G401 (cell line): Measurements from ENCODE around the gene CDK12. TPM values are rescaled to one million over a fixed set of nuclear protein-coding genes. Genes with fewer than 3 reads are reported as not detected.
"Not testable (repeated sequence)": the region's sequence is repeated elsewhere in the genome, so short reads cannot be mapped to it uniquely, and the experiment has no call there.

ENCODE experiments used
- DNase-seq: peaks from one replicate; pipeline ENCODE4 v3.0.0-alpha.2; 2015; ENCODE audit warnings: low spot score
- in situ Hi-C: cut with HindIII; loops from 2 replicates; pipeline ENCODE4 v1.10.0; 2016; ENCODE audit warnings: low sequenced_read_pairs, mixed read lengths
- total RNA-seq: library from RNA; depleted of rRNA; stranded (reverse); fragments of >200 nt; shearing (Covaris generic); gene quantifications from 2 replicates; pipeline ENCODE4 v1.2.3, GENCODE V29; 2014

The CDK12 gene
- total RNA-seq, 1 experiment from 2014 or later, result 28.5 TPM

- DNase-seq, result no peak
- in situ Hi-C loops, result no loop called here
Observed at GRCh38 chr17:39543176-39543575, 81.9 kb downstream of the CDK12 start.

DNA sequence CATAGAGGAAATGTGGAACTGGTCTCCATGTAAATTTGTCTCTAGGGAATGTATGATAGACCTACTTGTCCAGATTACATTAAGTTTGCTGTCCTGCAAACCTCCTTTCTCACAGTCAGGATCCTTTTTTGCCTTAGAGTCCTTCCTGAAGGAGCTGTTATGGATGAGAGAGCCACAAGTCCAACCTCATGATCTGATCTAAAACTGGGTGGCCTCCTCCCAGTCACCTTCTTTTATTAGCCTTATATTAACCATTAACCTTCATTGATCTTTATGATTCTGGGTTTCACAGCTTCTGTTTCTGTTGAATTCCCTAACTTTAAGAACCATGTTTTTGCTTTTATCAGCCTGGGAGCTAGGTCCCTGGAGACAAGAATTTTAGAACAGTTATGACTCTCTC lies 82.4 kb downstream of the CDK12 start:
- no peak for DNase-seq
- in situ Hi-C loops, result no loop called here

- in situ Hi-C loops, DNase-seq: not testable (repeated sequence)
Observed at GRCh38 chr17:39544361-39544760, 83.1 kb downstream of the CDK12 start.

DNA sequence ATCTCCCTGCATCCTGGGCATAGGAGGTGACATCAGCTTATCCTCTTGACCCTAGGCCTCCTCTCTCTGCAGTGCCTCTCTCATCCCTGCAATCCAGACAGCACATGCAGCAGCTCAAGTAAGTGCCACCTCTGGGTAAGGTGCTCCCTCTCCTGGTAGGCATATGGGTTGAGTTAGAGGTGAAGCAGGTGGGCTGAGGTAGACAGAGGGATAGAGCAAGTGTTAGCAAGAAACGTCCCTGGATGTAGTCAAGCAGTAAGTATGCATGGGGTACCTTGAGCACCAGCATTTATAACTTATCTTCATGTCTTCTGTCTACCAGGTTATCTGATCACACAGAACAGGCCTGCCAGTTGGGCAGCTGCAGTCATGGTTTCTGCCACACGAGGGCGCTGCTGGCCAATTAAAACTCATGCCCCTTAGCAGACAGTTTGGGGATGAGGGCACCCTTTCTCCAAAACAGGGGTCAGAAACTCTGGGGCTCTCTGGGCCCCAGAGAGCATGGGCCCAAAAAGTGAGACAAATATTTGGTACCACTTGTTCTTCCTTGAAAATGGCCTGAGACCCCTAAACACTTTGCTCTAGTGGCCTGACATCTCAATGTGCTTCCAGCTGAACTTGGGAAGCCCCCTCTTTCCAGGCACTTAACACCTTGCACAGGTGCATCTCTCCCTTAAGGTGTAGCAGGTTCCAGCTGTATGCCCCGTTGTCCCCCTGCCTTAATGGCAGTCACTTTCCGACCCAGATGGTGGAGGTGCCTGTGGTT lies 86.6 kb downstream of the CDK12 start:
- peak; percentile 73 for DNase-seq
- in situ Hi-C loops, result no loop called here

DNA sequence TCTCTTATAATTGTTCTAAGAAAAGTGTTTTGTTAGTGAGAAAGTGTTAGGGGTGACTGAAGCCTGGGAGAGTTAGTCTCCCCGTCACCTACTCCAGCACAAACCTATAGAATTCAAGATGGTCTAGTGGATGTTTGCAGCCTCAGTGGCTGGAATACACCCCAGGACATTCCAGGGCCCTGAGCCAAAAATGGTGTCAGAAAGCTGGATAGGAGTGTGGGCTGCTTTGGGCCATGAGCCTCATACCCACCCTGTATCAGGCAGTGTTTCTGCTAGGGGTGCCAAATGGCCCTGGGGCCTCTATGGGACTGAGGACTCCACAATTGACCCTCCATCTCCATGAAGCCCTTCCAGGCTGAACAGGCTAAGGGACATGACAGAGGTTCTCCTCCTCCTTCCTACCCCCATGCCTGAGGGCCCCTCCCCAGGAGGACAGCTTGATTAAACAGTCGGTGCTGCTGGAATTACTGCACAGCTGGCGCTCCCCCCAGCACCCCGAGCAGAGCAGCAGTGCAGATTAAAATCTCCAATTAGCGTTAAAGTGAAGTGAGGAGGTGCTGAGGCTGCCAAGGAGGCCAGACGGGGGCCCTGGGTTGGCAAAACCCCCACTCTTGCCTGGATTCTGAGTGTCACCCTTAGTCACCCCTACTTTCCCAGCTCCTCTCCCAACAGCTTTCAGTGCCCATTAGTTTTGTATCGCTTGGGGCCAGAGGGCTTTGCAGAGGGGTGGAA lies 87.4 kb downstream of the CDK12 start:
- in situ Hi-C loops, result no loop called here
- DNase-seq, result no peak

- in situ Hi-C loops, result no loop called here
- no peak for DNase-seq
Observed at GRCh38 chr17:39549747-39550573, 88.7 kb downstream of the CDK12 start.

GRCh38 chr17:39551879-39552278 lies 90.6 kb downstream of the CDK12 start:
- no peak for DNase-seq
- in situ Hi-C loops, result no loop called here

DNA sequence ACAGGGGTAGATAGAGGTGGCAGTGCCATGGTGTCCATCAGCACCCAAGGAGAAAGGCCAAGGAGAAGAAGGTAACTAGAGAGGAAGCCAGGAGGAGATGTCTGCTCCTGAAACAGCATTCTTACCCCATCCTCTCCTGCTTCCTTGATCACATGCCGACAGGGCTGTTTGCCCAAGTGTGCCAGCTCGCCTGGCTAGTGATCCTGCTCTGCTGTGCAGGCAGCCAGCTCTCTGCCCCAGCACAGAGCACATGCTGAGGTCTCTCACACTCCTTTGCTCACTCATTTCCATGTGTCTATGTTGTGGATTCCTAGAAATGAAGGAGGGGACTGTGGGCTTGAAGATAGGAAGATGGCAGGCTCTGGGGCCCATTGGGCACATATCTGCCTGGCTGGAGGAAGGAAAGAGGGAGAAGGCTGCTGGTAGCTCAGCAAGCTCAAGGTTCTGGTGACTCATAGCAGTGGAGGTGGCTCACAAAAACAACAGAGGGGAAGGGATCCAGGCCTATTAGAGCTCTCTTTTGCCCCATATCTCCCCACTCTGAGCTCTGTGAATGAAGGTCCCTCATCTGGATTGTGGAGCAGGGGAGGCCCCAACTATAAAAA lies 92.2 kb downstream of the CDK12 start:
- in situ Hi-C loops, result no loop called here
- no peak for DNase-seq

DNA sequence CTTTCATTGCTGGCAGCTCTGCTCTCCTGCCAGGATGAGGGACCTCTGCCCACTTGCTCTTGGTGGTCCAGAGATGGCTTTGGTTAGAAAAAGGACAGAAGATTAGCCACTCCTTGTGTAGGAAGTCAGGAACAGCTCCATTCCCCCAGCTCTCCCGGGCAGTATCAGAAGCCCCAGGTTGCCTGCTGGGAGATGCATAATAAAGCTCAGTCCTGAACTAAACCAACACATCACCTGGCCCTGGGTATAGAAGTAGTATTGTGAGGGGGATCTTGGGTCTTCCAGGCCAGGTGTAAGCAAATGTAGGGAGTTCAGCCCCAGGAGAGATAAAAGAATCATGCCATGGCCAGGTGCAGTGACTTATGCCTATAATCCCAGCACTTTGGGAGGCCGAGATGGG lies 94.1 kb downstream of the CDK12 start:
- in situ Hi-C loops, result no loop called here
- no peak for DNase-seq

DNA sequence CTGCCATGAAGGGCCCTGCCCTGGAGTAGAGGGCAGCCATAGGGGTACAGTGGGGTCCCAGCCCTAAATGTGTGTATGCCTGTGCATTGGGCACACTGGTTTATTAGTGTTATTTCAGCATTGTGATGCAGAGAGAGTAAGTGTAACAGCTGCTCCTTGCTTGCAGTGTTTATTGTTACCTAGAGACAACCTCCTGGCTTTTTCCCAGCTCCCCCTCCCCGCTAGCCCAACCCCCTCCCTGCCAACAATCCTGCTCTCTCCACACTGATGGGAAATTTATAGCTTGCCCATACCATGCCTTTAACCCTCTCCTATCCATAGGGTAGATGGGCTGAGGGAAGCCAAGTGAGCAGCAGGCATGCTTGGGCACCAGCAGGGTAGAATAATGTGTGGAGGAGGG lies 95.1 kb downstream of the CDK12 start:
- no peak for DNase-seq
- in situ Hi-C loops, result no loop called here

GRCh38 chr17:39562395-39562794 lies 101.1 kb downstream of the CDK12 start:
- DNase-seq, result no peak
- in situ Hi-C loops, result no loop called here

- in situ Hi-C loops, result no loop called here
- no peak for DNase-seq
Observed at GRCh38 chr17:39562976-39563375, 101.7 kb downstream of the CDK12 start.

- DNase-seq, result peak; percentile 36
- in situ Hi-C loops, result no loop called here
Observed at GRCh38 chr17:39563476-39563875, 102.2 kb downstream of the CDK12 start.

GRCh38 chr17:39564211-39564848 lies 103.0 kb downstream of the CDK12 start:
- no peak for DNase-seq
- in situ Hi-C loops, result no loop called here

GRCh38 chr17:39566094-39566850 lies 105.0 kb downstream of the CDK12 start:
- in situ Hi-C loops, result no loop called here

DNA sequence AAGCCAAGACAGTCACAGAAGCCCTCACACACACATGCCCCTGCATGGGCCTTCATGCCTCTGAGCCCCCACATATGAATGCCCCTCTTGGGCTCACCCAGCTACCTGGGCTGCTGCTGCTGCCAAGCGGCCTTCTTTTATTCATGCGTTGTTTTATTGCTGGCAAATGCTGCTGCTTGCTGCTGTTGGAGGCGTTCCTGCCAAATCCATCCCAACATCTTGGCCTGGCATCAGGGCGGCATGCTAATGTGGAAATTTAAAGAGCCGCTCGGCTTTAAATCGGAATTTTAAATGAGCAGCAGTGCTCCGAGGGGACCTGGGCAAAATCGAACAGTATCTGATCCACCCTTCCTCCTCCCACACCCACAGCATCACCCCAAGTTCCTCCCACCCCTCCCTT lies 107.4 kb downstream of the CDK12 start:
- in situ Hi-C loops, result no loop called here
- no peak for DNase-seq

More at GRCh38 chr17:39566094-39566850, 105.0 kb downstream of the CDK12 start:
- DNase-seq, result no peak

DNA sequence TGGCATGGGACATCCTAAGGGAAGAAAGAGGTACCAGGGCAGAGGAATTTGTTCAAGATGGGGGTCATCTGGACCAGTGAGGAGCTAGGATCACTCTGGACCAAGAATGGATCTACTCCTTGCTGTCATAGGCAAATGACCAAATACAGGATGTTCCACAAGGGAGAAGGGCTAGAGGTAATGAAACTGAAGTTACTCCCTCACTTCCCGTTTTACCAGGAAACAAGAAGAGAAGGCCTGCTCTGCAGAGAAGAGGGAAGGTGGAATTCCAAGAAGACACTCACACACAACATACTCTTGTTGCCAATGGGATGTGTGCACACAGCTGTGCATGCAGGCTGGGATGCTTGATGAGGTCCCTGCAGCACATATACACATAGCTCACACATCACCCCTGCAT lies 107.8 kb downstream of the CDK12 start:
- DNase-seq, result no peak
- in situ Hi-C loops, result no loop called here

GRCh38 chr17:39572121-39572520 lies 110.8 kb downstream of the CDK12 start:
- DNase-seq, result no peak
- in situ Hi-C loops, result no loop called here
